Lower leg skin (tissue), 3 donors: ENCODE measurements around the gene CTIF.

Source experiments
- POLR2A ChIP-seq, 2 donors: fragments of 450-650 bp; IDR thresholded peaks; one replicate each; pipeline ENCODE4 v1.6.1; 2016 to 2017; ENCODE audit warnings: antibody characterized with exemption in 2 of 2, mild to moderate bottlenecking in 1 of 2, moderate library complexity in 1 of 2
- TF ChIP-seq, protein P1 (sequence below), 3 donors: fragments of 450-650 bp; IDR thresholded peaks; one replicate each; pipeline ENCODE4 v1.5.1; 2016; ENCODE audit warnings: antibody characterized with exemption in 3 of 3, mild to moderate bottlenecking in 3 of 3, moderate library complexity in 2 of 3

DNA sequence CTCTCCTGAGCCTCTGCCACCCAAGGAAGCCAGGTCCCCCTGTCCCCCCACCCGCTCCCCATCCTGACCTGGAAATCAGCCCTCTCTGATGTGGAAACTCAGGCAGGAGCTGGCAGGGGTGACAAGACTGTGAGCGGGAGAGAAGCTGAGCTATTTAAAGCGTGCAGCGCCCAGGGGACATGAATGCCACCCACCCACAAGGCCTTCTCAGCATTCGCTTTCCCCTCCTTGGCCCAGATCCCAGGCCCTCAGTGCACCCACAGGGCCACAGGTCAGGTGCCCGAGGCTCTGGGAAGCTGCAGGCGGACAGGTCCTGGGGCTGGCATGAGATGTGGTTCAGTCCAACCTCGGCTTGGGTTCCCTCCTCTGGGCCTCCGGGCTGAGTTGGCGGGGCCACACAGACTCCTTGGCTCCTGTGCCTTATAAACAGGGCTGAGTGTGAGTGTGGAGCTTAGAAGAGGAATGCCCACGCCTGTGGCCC, 243.6 kb downstream of the CTIF start:
- TF ChIP-seq, protein P1, sequence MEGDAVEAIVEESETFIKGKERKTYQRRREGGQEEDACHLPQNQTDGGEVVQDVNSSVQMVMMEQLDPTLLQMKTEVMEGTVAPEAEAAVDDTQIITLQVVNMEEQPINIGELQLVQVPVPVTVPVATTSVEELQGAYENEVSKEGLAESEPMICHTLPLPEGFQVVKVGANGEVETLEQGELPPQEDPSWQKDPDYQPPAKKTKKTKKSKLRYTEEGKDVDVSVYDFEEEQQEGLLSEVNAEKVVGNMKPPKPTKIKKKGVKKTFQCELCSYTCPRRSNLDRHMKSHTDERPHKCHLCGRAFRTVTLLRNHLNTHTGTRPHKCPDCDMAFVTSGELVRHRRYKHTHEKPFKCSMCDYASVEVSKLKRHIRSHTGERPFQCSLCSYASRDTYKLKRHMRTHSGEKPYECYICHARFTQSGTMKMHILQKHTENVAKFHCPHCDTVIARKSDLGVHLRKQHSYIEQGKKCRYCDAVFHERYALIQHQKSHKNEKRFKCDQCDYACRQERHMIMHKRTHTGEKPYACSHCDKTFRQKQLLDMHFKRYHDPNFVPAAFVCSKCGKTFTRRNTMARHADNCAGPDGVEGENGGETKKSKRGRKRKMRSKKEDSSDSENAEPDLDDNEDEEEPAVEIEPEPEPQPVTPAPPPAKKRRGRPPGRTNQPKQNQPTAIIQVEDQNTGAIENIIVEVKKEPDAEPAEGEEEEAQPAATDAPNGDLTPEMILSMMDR (IDR thresholded peaks at IDR 0.05): no peak
- TF ChIP-seq POLR2A (IDR thresholded peaks at IDR 0.05): no peak
